Fibroblast of skin of left quadriceps (primary cell): ENCODE data around the gene PRM3.

Experiments
- DNase-seq, 2 experiments: peaks; one replicate each; pipeline ENCODE4 v3.0.0-alpha.2; 2013; ENCODE audit warnings: low read depth in 2 of 2

The PRM3 gene

DNA sequence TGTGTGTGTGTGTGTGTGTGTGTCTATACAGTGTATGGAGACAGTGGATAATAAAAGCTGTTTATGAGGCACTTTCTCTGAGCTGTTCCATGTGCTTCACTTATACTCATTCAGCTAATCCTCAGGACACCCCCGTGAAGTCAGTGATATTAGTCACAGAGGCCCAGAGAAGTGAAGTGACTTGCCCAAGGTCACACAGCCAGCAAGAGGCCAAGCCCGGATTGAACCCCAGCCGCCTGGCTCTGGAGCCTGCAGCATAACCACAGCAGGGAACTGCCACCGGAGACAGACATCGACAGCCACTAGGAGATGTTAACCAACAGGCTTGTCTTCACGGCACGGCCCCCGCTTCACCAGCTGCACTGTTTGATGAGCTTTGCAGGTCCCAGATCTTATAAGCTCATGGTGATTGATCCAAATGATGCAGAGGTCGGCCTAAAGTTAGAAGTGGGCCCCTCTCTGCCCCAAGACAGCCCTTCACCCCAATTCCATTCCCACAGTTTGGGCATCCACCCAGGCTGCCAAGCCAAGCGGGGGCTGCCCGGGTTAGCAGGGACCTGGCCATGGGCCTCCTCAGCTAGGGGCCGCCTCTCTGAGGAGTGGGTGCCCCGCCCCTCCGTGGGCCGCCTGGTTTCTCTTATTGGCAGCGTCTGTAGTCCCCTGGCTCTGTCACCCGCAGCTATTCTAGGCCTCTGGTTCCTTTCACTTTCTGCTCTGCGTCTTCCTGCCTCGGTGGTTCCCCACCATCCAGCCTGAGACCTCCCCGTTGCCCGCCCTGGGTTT, 48.3 kb downstream of the PRM3 start:
- DNase-seq = no peak

DNA sequence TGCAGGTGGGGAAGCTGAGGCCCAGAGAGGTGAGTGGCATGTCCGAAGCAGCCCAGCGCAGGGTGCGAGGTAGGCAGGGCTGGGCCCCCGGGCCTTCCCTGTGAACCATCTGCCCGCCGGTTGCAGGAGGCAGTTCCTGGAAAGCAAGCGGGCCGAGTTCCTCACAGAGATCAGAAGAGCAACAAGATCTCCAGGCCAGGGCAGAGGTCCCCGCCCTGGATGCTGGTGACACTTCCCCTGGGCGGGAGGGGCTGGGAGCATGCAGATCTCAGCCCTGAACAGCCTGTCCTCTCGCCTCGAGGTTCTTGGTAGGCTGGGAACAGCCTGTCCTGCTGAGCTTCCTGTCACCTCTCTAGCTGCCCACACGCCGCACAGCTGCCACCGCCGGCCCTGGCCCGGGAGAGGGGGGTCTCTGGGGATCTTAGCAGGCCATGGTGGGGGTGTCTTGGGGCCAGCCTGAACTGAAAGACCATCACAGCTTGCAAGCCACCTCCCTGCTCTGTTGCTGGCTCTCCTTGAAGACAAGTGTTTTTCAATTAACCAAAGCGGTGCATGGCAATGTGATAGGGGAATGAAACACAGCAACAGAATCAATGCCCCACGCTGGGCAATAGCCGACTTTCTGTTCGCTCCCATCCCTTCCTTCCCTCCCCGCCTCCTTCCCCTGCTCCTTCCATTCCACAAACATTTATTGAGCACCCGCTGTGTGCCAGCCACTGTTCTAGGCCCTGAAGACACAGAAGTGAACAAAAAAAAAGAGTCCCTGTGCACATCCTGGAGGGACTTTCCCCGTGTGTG, 49.1 kb downstream of the PRM3 start:
- no peak for DNase-seq
